Stomach (tissue), 9 donors: Measurements from ENCODE around the gene PIEZO1. TPM values are rescaled to one million over a fixed set of nuclear protein-coding genes. Genes with fewer than 3 reads are reported as not detected.

Experiments
- DNase-seq, 2 donors: peaks; one replicate each; pipeline versions ENCODE4 v3.0.0 to v3.0.0-alpha.2; 2013 to 2019
- H3K27ac ChIP-seq, 5 donors: fragments of 200-600 bp in 4 of 5; sonication (generic) in 4 of 5; one replicate each; pipeline ENCODE4 v1.5.1; 2013 to 2019; ENCODE audit warnings: mild to moderate bottlenecking in 1 of 5, moderate library complexity in 1 of 5
- H3K27me3 ChIP-seq, 3 donors: fragments of 200-600 bp; sonication (generic); one replicate each; pipeline ENCODE4 v1.5.1; 2017 to 2019; ENCODE audit warnings: mixed run types in 1 of 3
- H3K36me3 ChIP-seq, 4 donors: fragments of 200-600 bp; sonication (generic); 1 replicate in 3 of 4; 2 replicates in 1 of 4; pipeline ENCODE4 v1.5.1; 2016 to 2019
- H3K4me1 ChIP-seq, 4 donors: fragments of 200-600 bp; sonication (generic); one replicate each; pipeline ENCODE4 v1.5.1; 2016 to 2019
- H3K4me3 ChIP-seq, 4 donors: fragments of 200-600 bp; sonication (generic) in 3 of 4; one replicate each; pipeline ENCODE4 v1.5.1; 2016 to 2019; ENCODE audit warnings: mild to moderate bottlenecking in 1 of 4
- H3K9me3 ChIP-seq, 4 donors: fragments of 200-600 bp; sonication (generic); one replicate each; pipeline ENCODE4 v1.5.1; 2016 to 2019
- EP300 ChIP-seq: sonication (generic); formaldehyde crosslinking; IDR thresholded peaks from one replicate; pipeline ENCODE4 v1.6.1; 2017; ENCODE audit warnings: antibody characterized with exemption
- POLR2A ChIP-seq, 4 donors: fragments of 450-650 bp; IDR thresholded peaks; one replicate each; pipeline ENCODE4 v1.6.1; 2016; ENCODE audit warnings: antibody characterized with exemption in 4 of 4, control low read depth in 2 of 4, mild to moderate bottlenecking in 1 of 4, moderate library complexity in 1 of 4
- POLR2AphosphoS5 ChIP-seq, 3 donors: sonication (generic); formaldehyde crosslinking; IDR thresholded peaks; one replicate each; pipeline ENCODE4 v1.6.1; 2016; ENCODE audit warnings: antibody characterized with exemption in 3 of 3
- WGBS, 5 donors: extraction: QIAGEN DNeasy Blood & Tissue Kit in 3 of 5; methylation state at CpG; one replicate each; pipeline versions ENCODE4 v1.1.5 to v1.1.7; 2013 to 2018; 5-methylcytosine and 5-hydroxymethylcytosine counted together
- intact Hi-C: fragments of 100-400 bp; cut with DNase I; formaldehyde crosslinking; loops from one replicate; pipeline ENCODE4 v1.15.1; 2023; ENCODE audit warnings: low total_unique reads
- polyA plus RNA-seq, 3 donors: library from polyadenylated mRNA; stranded (reverse); fragments of 200-250 nt; gene quantifications; one replicate each; pipeline ENCODE4 v1.2.3, GENCODE V29; 2013
- total RNA-seq, 5 donors: library from RNA; depleted of rRNA; stranded (reverse); fragments of >200 nt; gene quantifications; one replicate each; pipeline versions ENCODE4 v1.1.0 to v1.2.3, GENCODE V29; 2014 to 2016
- TF ChIP-seq, protein P1 (sequence below), 7 experiments: fragments of 450-650 bp in 4 of 7; fragments of 200-600 bp in 3 of 7; sonication (generic) in 3 of 7; IDR thresholded peaks; one replicate each; pipeline ENCODE4 v1.5.1; 2016 to 2019; ENCODE audit warnings: antibody characterized with exemption in 7 of 7, control low read depth in 2 of 7, mild to moderate bottlenecking in 1 of 7
- donor health status: healthy with polysubstance abuse.
- donor health status: Bipolar disorder and iron deficiency.
- donor health status: healthy.

Gene PIEZO1
- total and polyA plus RNA-seq, 8 donors: 43.7 to 171 (median 115) TPM

DNA sequence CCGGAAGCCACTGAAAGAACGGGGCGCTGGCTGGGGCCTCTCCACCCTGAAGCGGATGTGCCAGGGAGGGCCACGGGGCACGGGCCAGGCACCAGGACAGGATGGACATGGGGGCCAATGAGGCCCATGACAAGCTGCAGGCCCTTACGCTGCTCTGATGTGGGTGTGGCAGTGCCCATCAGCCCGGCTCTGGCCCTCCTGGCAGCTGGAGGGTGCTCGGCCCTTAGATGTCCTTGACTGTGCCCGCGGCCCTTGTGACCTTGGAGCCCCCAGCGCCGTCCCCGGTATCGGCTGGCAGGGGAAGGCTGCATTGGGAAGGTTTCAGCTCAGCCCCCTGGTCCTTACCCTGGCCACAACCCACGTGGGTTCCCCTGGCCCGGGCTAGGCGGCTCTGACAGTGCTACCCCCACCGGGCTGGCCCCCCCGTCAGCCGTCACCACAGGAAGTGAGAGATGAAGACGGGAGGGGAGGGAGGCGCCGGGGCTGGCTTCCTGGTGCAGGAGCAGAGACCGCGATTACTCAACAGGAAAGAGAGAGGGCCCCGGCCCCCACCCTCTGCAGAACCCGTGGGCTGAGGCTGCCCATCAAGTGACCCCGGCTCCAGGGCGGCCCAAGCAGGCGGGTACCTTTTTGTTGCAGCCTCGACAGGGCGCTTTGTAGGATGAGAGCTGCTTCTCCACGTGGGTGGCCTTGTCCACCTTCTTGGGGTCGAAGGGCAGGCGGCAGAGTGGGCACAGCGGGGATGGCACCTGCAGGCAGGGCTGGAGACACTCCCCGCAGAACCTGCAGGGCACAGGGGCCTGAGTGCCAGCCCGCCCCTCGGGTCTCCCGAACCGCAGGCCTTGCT is 84.2 kb downstream of the PIEZO1 start:
- intact Hi-C loops: no loop called here
- no peak for TF ChIP-seq POLR2A (IDR thresholded peaks at IDR 0.05)
- TF ChIP-seq POLR2AphosphoS5 (IDR thresholded peaks at IDR 0.05): peak in 1 of 3 donors; percentile 20
- WGBS, 5 donors: 57 to 78% (median 64%) methylated on average over 17 to 42 of the region's 42 CpGs
- no peaks in the 10 kb centered on the region for H3K9me3 ChIP-seq
- no peaks in the 10 kb centered on the region for H3K27me3 ChIP-seq
- peak; percentile 85 to 87 for DNase-seq
- peaks cover 26 to 61% (median 51%) of the 10 kb centered on the region in 4 donors for H3K36me3 ChIP-seq
- peak overlapping the region; percentile 39 to 94 (median 84) for H3K27ac ChIP-seq
- H3K4me1 ChIP-seq: peaks cover 17 to 66% (median 47%) of the 10 kb centered on the region in 4 donors
- H3K4me3 ChIP-seq: peak overlapping the region; percentile 0 to 98 (median 24)

DNA sequence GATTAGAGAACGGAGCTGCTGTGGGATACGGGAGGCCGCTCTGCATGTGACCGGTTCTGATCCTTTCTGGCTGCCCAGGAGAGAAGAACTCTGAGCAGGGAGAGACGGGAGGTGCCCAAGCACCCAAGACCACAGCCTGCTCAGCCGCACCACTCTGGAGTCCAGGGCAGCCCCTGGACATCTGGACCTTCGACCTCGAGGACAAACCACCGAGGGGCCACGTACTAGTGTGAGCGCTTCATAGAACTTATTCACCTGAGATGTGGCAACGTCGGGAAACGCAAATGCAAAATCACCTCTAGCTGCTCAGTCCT is 84.7 kb downstream of the PIEZO1 start:
- TF ChIP-seq, protein P1, sequence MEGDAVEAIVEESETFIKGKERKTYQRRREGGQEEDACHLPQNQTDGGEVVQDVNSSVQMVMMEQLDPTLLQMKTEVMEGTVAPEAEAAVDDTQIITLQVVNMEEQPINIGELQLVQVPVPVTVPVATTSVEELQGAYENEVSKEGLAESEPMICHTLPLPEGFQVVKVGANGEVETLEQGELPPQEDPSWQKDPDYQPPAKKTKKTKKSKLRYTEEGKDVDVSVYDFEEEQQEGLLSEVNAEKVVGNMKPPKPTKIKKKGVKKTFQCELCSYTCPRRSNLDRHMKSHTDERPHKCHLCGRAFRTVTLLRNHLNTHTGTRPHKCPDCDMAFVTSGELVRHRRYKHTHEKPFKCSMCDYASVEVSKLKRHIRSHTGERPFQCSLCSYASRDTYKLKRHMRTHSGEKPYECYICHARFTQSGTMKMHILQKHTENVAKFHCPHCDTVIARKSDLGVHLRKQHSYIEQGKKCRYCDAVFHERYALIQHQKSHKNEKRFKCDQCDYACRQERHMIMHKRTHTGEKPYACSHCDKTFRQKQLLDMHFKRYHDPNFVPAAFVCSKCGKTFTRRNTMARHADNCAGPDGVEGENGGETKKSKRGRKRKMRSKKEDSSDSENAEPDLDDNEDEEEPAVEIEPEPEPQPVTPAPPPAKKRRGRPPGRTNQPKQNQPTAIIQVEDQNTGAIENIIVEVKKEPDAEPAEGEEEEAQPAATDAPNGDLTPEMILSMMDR (IDR thresholded peaks at IDR 0.05): no peak
- TF ChIP-seq POLR2AphosphoS5 (IDR thresholded peaks at IDR 0.05) (no peak), EP300 (no peak), POLR2A (IDR thresholded peaks at IDR 0.05) (no peak)
- Histone ChIP-seq H3K27ac (peak overlapping the region; percentile 39 to 92 (median 79)), H3K27me3 (no peaks in the 10 kb centered on the region), H3K9me3 (no peaks in the 10 kb centered on the region), H3K36me3 (peaks cover 26 to 64% (median 54%) of the 10 kb centered on the region in 4 donors), H3K4me1 (peaks cover 16 to 61% (median 43%) of the 10 kb centered on the region in 4 donors), H3K4me3 (peak overlapping the region in 1 of 4 donors; percentile 29)
- intact Hi-C loops: no loop called here
- 54 to 83% (median 73%) methylated on average over 14 of the region's 14 CpGs for WGBS, 5 donors
- DNase-seq: no peak

DNA sequence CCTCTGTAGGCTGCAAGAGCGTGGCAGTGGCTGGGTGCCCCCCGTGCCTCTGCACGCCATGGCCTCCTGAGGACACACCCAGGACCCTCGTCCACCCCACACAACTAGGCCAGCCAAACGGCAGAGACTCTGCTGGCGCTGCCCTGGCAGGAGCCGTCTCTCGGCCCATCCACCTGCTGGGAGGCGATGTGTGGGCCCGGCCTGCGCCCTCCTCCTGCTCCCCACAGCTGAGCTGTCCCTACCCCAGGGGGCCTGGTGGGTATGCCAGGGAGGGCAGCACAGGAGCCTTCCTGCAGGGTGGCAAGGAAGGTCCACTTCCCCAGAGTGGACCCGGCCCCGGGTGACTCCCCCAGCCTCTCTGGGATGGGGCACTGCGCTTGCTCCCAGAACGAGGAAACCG is 85.8 kb downstream of the PIEZO1 start:
- no peak overlapping the region for H3K4me3 ChIP-seq
- 68 to 95% (median 95%) methylated on average over 3 to 16 of the region's 16 CpGs for WGBS, 5 donors
- peak overlapping the region in 2 of 5 donors; percentile 79 to 92 for H3K27ac ChIP-seq
- peaks cover 5 to 50% (median 32%) of the 10 kb centered on the region in 4 donors for H3K4me1 ChIP-seq
- no peak for DNase-seq
- no peaks in the 10 kb centered on the region for H3K9me3 ChIP-seq
- intact Hi-C loops: no loop called here
- TF ChIP-seq EP300 (no peak), POLR2AphosphoS5 (IDR thresholded peaks at IDR 0.05) (no peak), POLR2A (IDR thresholded peaks at IDR 0.05) (no peak)
- TF ChIP-seq, protein P1 (IDR thresholded peaks at IDR 0.05): no peak
- H3K36me3 ChIP-seq: peaks cover 26 to 64% (median 55%) of the 10 kb centered on the region in 4 donors
- no peaks in the 10 kb centered on the region for H3K27me3 ChIP-seq

DNA sequence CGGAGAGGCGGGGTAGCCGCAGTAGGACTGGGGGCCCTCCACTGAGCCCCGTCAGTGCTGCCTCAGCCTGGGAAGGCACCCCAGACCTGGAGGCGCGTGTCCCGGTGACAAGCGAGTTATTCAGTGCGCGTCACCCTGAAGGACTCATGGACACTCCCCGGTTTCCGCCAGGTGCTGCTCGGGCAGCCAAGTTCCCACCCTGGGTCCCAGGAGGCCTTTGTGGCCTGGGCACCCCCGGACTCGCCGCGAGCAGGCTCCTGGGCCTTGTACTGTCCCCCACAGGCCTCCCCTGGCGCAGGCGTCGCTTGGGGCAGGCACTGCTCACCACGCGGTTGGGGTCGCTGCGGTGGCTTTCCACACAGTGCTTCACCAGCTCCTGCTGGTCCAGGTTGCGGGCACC is 86.4 kb downstream of the PIEZO1 start:
- peaks cover 4 to 45% (median 27%) of the 10 kb centered on the region in 4 donors for H3K4me1 ChIP-seq
- peaks cover 26 to 64% (median 55%) of the 10 kb centered on the region in 4 donors for H3K36me3 ChIP-seq
- no peaks in the 10 kb centered on the region for H3K27me3 ChIP-seq
- 94 to 97% (median 96%) methylated on average over 22 to 25 of the region's 25 CpGs for WGBS, 5 donors
- H3K27ac ChIP-seq: no peak overlapping the region
- TF ChIP-seq EP300 (no peak), POLR2A (IDR thresholded peaks at IDR 0.05) (no peak), POLR2AphosphoS5 (IDR thresholded peaks at IDR 0.05) (no peak)
- TF ChIP-seq, protein P1 (IDR thresholded peaks at IDR 0.05): no peak
- H3K4me3 ChIP-seq: no peak overlapping the region
- DNase-seq: no peak
- intact Hi-C loops: no loop called here
- H3K9me3 ChIP-seq: no peaks in the 10 kb centered on the region
